Measurements from ENCODE around the gene RUNDC3A. TPM values are rescaled to one million over a fixed set of nuclear protein-coding genes. Genes with fewer than 3 reads are reported as not detected.

RUNDC3A gene
- total and polyA plus RNA-seq, 2 of the 8 experiments (the other 6 are each of a cell fraction or from before 2014, with no cell fraction given), result 6.4 to 13.8 TPM

GRCh38 chr17:44346064-44346844 is 37.9 kb downstream of the RUNDC3A start (continued):
- TF ChIP-seq FOSL1 (IDR thresholded peaks at IDR 0.05; ENCODE audit: insufficient read depth, low read depth, low read length) (no peak), BACH1 (IDR thresholded peaks at IDR 0.05; ENCODE audit: low read length) (no peak), KDM1A (IDR thresholded peaks at IDR 0.05; ENCODE audit: borderline replicate concordance, low read length) (no peak), TAF1 (IDR thresholded peaks at IDR 0.05; ENCODE audit: low read depth, low read length) (no peak), CEBPB (IDR thresholded peaks at IDR 0.05; ENCODE audit: low read depth, low read length) (no peak), CHD7 (IDR thresholded peaks at IDR 0.05; ENCODE audit: insufficient replicate concordance, low read length) (no peak)
